Left ventricle myocardium inferior (tissue), 1 donor: ENCODE data around the gene FGF12. TPM values are rescaled to one million over a fixed set of nuclear protein-coding genes. Genes with fewer than 3 reads are reported as not detected.

Source experiments
- DNase-seq: peaks from one replicate; pipeline ENCODE4 v3.0.0-alpha.2; 2020
- H3K27ac ChIP-seq: fragments of 200-600 bp; replicated peaks from 2 replicates; pipeline ENCODE4 v1.8.0; 2021
- H3K27me3 ChIP-seq: fragments of 200-600 bp; 2 replicates; pipeline ENCODE4 v1.8.0; 2021; ENCODE audit warnings: low read depth
- H3K36me3 ChIP-seq: fragments of 200-600 bp; 2 replicates; pipeline ENCODE4 v1.8.0; 2021
- H3K4me1 ChIP-seq: fragments of 200-600 bp; 2 replicates; pipeline ENCODE4 v1.8.0; 2021
- H3K4me3 ChIP-seq: fragments of 200-600 bp; 2 replicates; pipeline ENCODE4 v1.8.0; 2021; ENCODE audit warnings: mild to moderate bottlenecking, moderate library complexity
- H3K9me3 ChIP-seq: fragments of 200-600 bp; replicated peaks from 2 replicates; pipeline ENCODE4 v1.8.0; 2021
- intact Hi-C: fragments of 100-400 bp; cut with micrococcal nuclease; formaldehyde crosslinking; loops from one replicate; pipeline ENCODE4 v1.11.0; 2022
- total RNA-seq: library from RNA; stranded (reverse); fragmentation: NEBNext Ultra II Directional; extraction: Animal tissue kit (Norgen Biotek cat#: 25700); gene quantifications from one replicate; pipeline ENCODE4 v1.2.1, GENCODE V29; 2021
- TF ChIP-seq, protein P1 (sequence below): fragments of 200-600 bp; IDR thresholded peaks from 2 replicates; pipeline ENCODE4 v1.8.0; 2021; ENCODE audit warnings: antibody characterized with exemption, mild to moderate bottlenecking, borderline replicate concordance
- donor health status: DM: no; HTN: yes; CAD: no; lungs with severe emphysema.

The FGF12 gene
- total RNA-seq, 1 donor from 2014 or later: 325 TPM

DNA sequence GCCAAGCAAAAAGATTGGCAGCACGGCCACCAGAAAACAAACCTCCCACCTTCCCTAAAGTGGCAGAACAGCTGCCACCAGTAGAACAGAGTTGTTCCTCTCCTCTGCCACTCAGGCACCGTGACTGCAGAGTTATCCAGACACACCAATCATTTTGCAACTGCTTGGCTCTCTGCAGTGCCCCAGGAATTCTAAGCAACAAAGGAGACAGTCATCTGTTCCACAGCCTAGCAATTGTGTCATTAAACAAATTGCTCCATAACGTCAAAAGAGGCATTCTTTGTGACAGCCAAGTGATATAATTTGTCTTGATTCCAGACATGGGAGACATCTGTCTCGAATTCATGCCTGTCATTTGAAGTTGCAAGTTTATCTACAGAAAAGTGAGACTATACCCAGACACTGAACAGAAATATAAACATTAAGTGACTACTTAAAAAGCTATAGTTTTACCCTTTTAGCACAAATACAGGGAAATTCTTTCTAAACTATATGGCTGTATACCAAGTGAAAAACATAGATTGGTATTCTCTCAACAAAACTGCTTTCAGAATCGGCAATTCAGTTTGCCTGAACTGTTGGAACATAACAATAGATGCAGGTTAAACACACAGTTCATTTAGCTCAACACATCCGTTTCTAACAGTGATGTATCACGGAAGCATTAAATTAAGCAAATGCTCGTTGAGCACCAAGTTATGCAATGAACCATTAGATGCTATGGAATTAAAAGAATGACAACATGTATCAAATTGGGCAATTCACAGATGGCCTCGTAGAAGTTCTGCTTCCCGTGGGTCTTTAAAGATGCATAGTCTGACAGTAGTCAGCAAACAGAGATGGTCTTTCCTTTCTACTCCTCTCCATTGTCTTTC, 281.3 kb downstream of the FGF12 start:
- intact Hi-C loops: loop anchor here (10.0 kb wide), 1 partner anchor 261 kb away; no protein-coding TSS in a partner anchor
- TF ChIP-seq, protein P1, sequence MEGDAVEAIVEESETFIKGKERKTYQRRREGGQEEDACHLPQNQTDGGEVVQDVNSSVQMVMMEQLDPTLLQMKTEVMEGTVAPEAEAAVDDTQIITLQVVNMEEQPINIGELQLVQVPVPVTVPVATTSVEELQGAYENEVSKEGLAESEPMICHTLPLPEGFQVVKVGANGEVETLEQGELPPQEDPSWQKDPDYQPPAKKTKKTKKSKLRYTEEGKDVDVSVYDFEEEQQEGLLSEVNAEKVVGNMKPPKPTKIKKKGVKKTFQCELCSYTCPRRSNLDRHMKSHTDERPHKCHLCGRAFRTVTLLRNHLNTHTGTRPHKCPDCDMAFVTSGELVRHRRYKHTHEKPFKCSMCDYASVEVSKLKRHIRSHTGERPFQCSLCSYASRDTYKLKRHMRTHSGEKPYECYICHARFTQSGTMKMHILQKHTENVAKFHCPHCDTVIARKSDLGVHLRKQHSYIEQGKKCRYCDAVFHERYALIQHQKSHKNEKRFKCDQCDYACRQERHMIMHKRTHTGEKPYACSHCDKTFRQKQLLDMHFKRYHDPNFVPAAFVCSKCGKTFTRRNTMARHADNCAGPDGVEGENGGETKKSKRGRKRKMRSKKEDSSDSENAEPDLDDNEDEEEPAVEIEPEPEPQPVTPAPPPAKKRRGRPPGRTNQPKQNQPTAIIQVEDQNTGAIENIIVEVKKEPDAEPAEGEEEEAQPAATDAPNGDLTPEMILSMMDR: no peak

DNA sequence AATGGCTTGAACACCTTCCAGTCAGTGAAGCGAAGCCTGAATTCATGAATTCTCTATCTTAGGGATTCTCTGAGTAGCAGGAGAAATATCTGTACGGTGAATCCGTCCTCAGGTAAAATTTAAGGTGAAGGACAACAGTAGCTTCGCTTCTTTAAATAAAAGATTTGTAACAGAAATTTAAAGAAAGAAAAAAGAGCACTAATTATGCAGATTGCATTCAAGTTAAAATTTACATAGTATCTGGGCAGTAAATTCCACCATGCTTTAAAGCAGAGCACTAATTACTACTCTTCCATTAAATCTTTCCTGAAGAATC, 282.6 kb downstream of the FGF12 start:
- H3K27ac ChIP-seq: no peak overlapping the region
- H3K27me3 ChIP-seq: no peaks in the 10 kb centered on the region
- no peaks in the 10 kb centered on the region for H3K36me3 ChIP-seq
- intact Hi-C loops: loop anchor here (5.0 to 10.0 kb wide), 2 partner anchors 260 to 312 kb away; no protein-coding TSS in a partner anchor
- no peaks in the 10 kb centered on the region for H3K9me3 ChIP-seq
- H3K4me3 ChIP-seq: no peak overlapping the region
- no peak for DNase-seq
- TF ChIP-seq, protein P1: no peak
- peaks cover 39% of the 10 kb centered on the region for H3K4me1 ChIP-seq

More for the DNA sequence above, 281.3 kb downstream of the FGF12 start:
- peaks cover 39% of the 10 kb centered on the region for H3K4me1 ChIP-seq
- no peak for DNase-seq
- no peak overlapping the region for H3K4me3 ChIP-seq
- H3K27me3 ChIP-seq: no peaks in the 10 kb centered on the region
- H3K36me3 ChIP-seq: no peaks in the 10 kb centered on the region
- H3K9me3 ChIP-seq: no peaks in the 10 kb centered on the region
- peak overlapping the region; percentile 47 for H3K27ac ChIP-seq

DNA sequence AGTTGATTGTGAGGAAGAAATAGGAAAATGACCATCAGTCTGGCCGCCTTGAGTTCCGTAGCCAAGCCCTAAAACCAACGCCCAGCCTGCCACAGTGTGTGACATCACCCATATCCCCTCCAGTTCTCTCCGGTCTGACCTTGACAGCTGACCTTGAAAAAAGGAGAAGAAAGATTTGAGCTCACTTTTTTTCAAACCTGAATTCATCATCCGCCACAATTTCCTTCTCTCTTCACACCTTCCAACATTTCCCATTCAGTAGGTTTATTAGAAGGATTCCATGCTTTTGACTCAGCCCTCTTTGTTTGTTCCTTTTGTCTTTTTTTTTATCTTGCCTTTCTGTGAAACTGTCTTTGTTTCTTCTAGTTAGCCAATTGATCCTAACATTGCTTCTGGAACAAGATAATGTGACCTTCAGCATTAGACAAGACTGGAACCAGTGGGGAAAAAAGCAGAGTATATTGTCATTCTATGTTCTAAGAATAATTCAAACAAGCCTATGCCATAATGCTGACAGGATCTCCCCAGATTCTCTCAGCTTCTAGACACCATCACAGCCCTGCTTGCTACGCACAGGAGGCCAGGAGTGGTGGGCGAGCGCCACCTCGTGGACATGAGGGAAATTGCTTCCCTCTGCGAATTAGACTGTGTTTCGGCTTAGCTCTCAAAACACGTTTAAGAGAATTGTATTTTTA, 283.1 kb downstream of the FGF12 start:
- DNase-seq: peak; percentile 43
- H3K27me3 ChIP-seq: no peaks in the 10 kb centered on the region
- no peak overlapping the region for H3K27ac ChIP-seq
- TF ChIP-seq, protein P1: peak; percentile 100
- no peak overlapping the region for H3K4me3 ChIP-seq
- H3K4me1 ChIP-seq: peaks cover 39% of the 10 kb centered on the region
- no peaks in the 10 kb centered on the region for H3K9me3 ChIP-seq
- intact Hi-C loops: loop anchor here (5.0 to 10.0 kb wide), 2 partner anchors 259 to 312 kb away; no protein-coding TSS in a partner anchor
- no peaks in the 10 kb centered on the region for H3K36me3 ChIP-seq

DNA sequence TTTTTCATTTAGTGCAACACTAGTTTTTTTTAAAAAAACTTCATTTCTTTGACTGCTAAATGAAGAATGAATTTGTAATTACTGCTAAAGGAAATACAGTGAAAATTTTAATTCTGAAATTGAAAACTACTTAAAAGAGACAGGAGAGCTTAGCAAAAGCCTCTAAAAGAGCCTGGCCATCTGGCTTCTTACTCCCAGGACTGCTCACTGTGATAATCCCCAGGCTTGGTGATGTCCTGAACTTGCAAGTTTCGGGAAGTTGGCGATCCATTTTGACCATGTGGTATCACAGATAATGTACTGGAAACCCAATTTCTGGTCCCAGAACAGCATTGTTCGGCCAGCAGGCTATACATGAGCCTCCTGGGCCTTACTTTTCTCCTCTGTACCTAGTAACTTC, 292.1 kb downstream of the FGF12 start:
- Histone ChIP-seq H3K4me1 (peaks cover 27% of the 10 kb centered on the region), H3K9me3 (no peaks in the 10 kb centered on the region), H3K4me3 (no peak overlapping the region), H3K27ac (no peak overlapping the region), H3K36me3 (no peaks in the 10 kb centered on the region), H3K27me3 (no peaks in the 10 kb centered on the region)
- TF ChIP-seq, protein P1: no peak
- intact Hi-C loops: no loop called here
- DNase-seq: no peak

DNA sequence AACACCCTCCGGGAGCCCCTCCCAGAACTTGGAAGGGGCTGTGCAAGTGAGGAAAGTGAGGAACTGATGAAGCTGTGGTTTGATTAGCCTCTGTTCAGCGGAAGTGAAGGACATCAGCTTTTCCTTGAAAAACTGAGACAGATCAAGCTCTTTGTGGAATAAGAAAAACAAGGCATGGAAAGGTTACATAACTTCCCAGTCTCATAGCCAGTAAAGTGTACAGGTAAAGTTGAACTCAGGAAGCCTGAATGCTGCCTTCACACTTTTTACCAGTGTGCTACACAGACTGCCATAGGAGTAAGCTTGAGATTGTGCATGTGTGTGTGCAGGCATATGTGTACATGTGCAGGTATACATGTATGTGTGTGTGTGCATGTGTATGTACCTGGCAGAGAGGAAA, 293.2 kb downstream of the FGF12 start:
- Histone ChIP-seq H3K27me3 (no peaks in the 10 kb centered on the region), H3K27ac (no peak overlapping the region), H3K4me3 (no peak overlapping the region), H3K9me3 (no peaks in the 10 kb centered on the region), H3K36me3 (no peaks in the 10 kb centered on the region), H3K4me1 (peaks cover 27% of the 10 kb centered on the region)
- TF ChIP-seq, protein P1: no peak
- intact Hi-C loops: no loop called here
- no peak for DNase-seq
